Gastroesophageal sphincter (tissue), 3 donors: ENCODE results near the gene MYH6.

Experiments
- POLR2A ChIP-seq, 2 donors: fragments of 450-650 bp; IDR thresholded peaks; one replicate each; pipeline ENCODE4 v1.6.1; 2017; ENCODE audit warnings: antibody characterized with exemption in 2 of 2, mild to moderate bottlenecking in 2 of 2, moderate library complexity in 1 of 2
- POLR2AphosphoS5 ChIP-seq: sonication (generic); formaldehyde crosslinking; IDR thresholded peaks from one replicate; pipeline ENCODE4 v1.6.1; 2017; ENCODE audit warnings: antibody characterized with exemption
- TF ChIP-seq, protein P1 (sequence below), 4 experiments: fragments of 200-600 bp in 2 of 4; fragments of 450-650 bp in 2 of 4; sonication (generic) in 1 of 4; IDR thresholded peaks; one replicate each; pipeline ENCODE4 v1.5.1; 2017 to 2019; ENCODE audit warnings: antibody characterized with exemption in 4 of 4, mild to moderate bottlenecking in 2 of 4, moderate library complexity in 2 of 4

DNA sequence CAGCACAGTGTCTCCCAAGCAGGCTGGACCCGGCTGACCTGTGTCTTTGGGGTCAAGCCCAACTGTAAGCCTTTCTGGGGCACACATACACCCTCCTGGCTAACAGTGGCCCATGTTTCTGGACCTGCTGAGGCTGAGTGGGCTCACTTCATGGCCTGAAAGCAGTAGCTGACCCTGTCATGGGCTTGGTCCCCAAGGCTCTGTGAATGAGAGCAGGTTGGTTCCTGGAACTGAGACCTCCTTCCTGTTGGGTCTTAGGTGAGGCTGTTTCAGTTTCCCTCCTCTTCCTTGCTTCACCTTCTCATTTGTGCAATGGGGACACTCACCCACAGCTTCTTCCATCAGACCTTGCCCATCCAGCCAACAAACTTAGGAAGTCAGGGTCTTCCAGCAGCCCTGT is 36.2 kb downstream of the MYH6 start:
- TF ChIP-seq, protein P1, sequence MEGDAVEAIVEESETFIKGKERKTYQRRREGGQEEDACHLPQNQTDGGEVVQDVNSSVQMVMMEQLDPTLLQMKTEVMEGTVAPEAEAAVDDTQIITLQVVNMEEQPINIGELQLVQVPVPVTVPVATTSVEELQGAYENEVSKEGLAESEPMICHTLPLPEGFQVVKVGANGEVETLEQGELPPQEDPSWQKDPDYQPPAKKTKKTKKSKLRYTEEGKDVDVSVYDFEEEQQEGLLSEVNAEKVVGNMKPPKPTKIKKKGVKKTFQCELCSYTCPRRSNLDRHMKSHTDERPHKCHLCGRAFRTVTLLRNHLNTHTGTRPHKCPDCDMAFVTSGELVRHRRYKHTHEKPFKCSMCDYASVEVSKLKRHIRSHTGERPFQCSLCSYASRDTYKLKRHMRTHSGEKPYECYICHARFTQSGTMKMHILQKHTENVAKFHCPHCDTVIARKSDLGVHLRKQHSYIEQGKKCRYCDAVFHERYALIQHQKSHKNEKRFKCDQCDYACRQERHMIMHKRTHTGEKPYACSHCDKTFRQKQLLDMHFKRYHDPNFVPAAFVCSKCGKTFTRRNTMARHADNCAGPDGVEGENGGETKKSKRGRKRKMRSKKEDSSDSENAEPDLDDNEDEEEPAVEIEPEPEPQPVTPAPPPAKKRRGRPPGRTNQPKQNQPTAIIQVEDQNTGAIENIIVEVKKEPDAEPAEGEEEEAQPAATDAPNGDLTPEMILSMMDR (IDR thresholded peaks at IDR 0.05), result no peak
- TF ChIP-seq POLR2A (IDR thresholded peaks at IDR 0.05) (no peak), POLR2AphosphoS5 (no peak)
